C4-2B (cell line): ENCODE results near the gene TPSAB1.

Experiments used
- ZFX ChIP-seq: fragments of 450-650 bp; IDR thresholded peaks from 2 replicates; pipeline ENCODE4 v1.6.1; 2017
- TF ChIP-seq, protein P1 (sequence below): fragments of 450-650 bp; conservative IDR thresholded peaks from 2 replicates; pipeline ENCODE4 v1.5.1; 2017; ENCODE audit warnings: mild to moderate bottlenecking

DNA sequence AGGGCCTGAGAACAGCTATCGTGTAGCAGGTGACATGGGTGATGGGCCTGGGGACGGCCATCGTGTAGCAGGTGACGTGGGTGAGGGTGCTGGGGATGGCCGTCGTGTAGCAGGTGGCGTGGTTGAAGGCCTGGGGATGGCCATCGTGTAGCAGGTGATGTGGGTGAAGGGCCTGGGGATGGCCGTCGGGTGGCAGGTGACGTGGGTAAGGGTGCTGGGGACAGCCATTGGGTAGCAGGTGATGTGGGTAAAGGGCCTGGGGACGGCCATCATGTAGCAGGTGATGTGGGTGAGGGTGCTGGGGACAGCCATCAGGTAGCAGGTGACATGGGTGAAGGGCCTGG lies 30.8 kb downstream of the TPSAB1 start:
- TF ChIP-seq, protein P1, sequence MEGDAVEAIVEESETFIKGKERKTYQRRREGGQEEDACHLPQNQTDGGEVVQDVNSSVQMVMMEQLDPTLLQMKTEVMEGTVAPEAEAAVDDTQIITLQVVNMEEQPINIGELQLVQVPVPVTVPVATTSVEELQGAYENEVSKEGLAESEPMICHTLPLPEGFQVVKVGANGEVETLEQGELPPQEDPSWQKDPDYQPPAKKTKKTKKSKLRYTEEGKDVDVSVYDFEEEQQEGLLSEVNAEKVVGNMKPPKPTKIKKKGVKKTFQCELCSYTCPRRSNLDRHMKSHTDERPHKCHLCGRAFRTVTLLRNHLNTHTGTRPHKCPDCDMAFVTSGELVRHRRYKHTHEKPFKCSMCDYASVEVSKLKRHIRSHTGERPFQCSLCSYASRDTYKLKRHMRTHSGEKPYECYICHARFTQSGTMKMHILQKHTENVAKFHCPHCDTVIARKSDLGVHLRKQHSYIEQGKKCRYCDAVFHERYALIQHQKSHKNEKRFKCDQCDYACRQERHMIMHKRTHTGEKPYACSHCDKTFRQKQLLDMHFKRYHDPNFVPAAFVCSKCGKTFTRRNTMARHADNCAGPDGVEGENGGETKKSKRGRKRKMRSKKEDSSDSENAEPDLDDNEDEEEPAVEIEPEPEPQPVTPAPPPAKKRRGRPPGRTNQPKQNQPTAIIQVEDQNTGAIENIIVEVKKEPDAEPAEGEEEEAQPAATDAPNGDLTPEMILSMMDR = no peak
- TF ChIP-seq ZFX = no peak
